ENCODE measurements around the gene ZNF641. TPM values are rescaled to one million over a fixed set of nuclear protein-coding genes. Genes with fewer than 3 reads are reported as not detected.

The ZNF641 gene
- total RNA-seq, 1 experiment from 2014 or later = 9.3 TPM

GRCh38 chr12:48291511-48291910, 59.2 kb downstream of the ZNF641 start:
- Mint-ChIP-seq H3K27me3 (ENCODE audit: unreplicated experiment) (no peaks in the 10 kb centered on the region), H3K4me3 (ENCODE audit: low read depth, unreplicated experiment) (no peak overlapping the region), H3K9me3 (ENCODE audit: low read depth, unreplicated experiment) (no peaks in the 10 kb centered on the region), H3K36me3 (ENCODE audit: insufficient read depth, unreplicated experiment) (no peaks in the 10 kb centered on the region), H3K4me1 (ENCODE audit: low read depth, unreplicated experiment) (no peaks in the 10 kb centered on the region), H3K27ac (ENCODE audit: unreplicated experiment) (no peak overlapping the region)
- CTCF ChIA-PET = no interaction called here
- DNase-seq = no peak
- no TSS peak for BruUV-seq (replicated peaks)
- intact Hi-C loops (cut with micrococcal nuclease; ENCODE audit: unreplicated experiment) = no loop called here
- TF ChIP-seq CTCF (IDR thresholded peaks at IDR 0.05; ENCODE audit: unreplicated experiment) = no peak

GRCh38 chr12:48288387-48289268, 62.1 kb downstream of the ZNF641 start:
- no peaks in the 10 kb centered on the region for H3K4me1 Mint-ChIP-seq (ENCODE audit: low read depth, unreplicated experiment)
- intact Hi-C loops (cut with micrococcal nuclease; ENCODE audit: unreplicated experiment) = no loop called here
- DNase-seq = no peak
- no peak for TF ChIP-seq CTCF (IDR thresholded peaks at IDR 0.05; ENCODE audit: unreplicated experiment)
- H3K9me3 Mint-ChIP-seq (ENCODE audit: low read depth, unreplicated experiment) = no peaks in the 10 kb centered on the region
- BruUV-seq (replicated peaks) = no TSS peak
- no peaks in the 10 kb centered on the region for H3K27me3 Mint-ChIP-seq (ENCODE audit: unreplicated experiment)
- CTCF ChIA-PET = interaction anchor here (0.5 to 0.6 kb wide), 2 partner anchors 9 to 131 kb away, joined by 3 to 4 read pairs; partner anchors contain the start of gene ASB8
- no peaks in the 10 kb centered on the region for H3K36me3 Mint-ChIP-seq (ENCODE audit: insufficient read depth, unreplicated experiment)
- H3K27ac Mint-ChIP-seq (ENCODE audit: unreplicated experiment) = no peak overlapping the region
- H3K4me3 Mint-ChIP-seq (ENCODE audit: low read depth, unreplicated experiment) = no peak overlapping the region

Other genes with a start within 250 kb of the ZNF641 start
- 15.6 and 17.7 TPM in 2 replicates for gene SENP1, start 244.8 kb downstream of the ZNF641 start, total RNA-seq (2022)
- gene PFKM, start 231.6 kb downstream of the ZNF641 start, total RNA-seq (2022) = 33.3 and 39.4 TPM in 2 replicates
- 19.2 and 20.4 TPM in 2 replicates for gene ASB8, start 193.4 kb downstream of the ZNF641 start, total RNA-seq (2022)
- gene CCDC184, start 167.3 kb downstream of the ZNF641 start, total RNA-seq (2022) = 0.45 and 0.51 TPM in 2 replicates
- gene OR10AD1, start 147.6 kb downstream of the ZNF641 start, total RNA-seq (2022) = not detected in 2 replicates
- not detected in 2 replicates for gene ANP32D, start 121.6 kb upstream of the ZNF641 start, total RNA-seq (2022)
- gene C12orf54, start 131.6 kb upstream of the ZNF641 start, total RNA-seq (2022) = not detected in 2 replicates
- gene OR8S1, start 174.7 kb upstream of the ZNF641 start, total RNA-seq (2022) = not detected in 2 replicates
- not detected in 2 replicates for gene LALBA, start 219.1 kb upstream of the ZNF641 start, total RNA-seq (2022)